Cerebellar cortex (tissue), 1 donor: ENCODE measurements around the gene COTL1.

Source experiments
- DNase-seq: peaks from one replicate; pipeline ENCODE4 v3.0.0-alpha.2; 2015; ENCODE audit warnings: low spot score

Gene COTL1

GRCh38 chr16:84548971-84549844 lies 68.7 kb downstream of the COTL1 start:
- DNase-seq: no peak

GRCh38 chr16:84548508-84548907 lies 69.4 kb downstream of the COTL1 start:
- DNase-seq: no peak

GRCh38 chr16:84547546-84548061 lies 70.3 kb downstream of the COTL1 start:
- no peak for DNase-seq

GRCh38 chr16:84546669-84547545 lies 71.0 kb downstream of the COTL1 start:
- no peak for DNase-seq

GRCh38 chr16:84545114-84545737 lies 72.7 kb downstream of the COTL1 start:
- DNase-seq: no peak

- DNase-seq: no peak
These were observed 73.7 kb downstream of the COTL1 start for GRCh38 chr16:84544031-84544773.

- no peak for DNase-seq
These were observed 74.6 kb downstream of the COTL1 start for GRCh38 chr16:84543253-84543652.

- DNase-seq: no peak
These were observed 75.7 kb downstream of the COTL1 start for GRCh38 chr16:84541999-84542817.

GRCh38 chr16:84540194-84540593 lies 77.7 kb downstream of the COTL1 start:
- no peak for DNase-seq

GRCh38 chr16:84538222-84538840 lies 79.5 kb downstream of the COTL1 start:
- no peak for DNase-seq

- DNase-seq: no peak
These were observed 80.3 kb downstream of the COTL1 start for GRCh38 chr16:84537491-84538151.

GRCh38 chr16:84535851-84536250 lies 82.0 kb downstream of the COTL1 start:
- no peak for DNase-seq

- DNase-seq: no peak
These were observed 82.5 kb downstream of the COTL1 start for GRCh38 chr16:84535408-84535807.

- DNase-seq: no peak
These were observed 83.1 kb downstream of the COTL1 start for GRCh38 chr16:84534815-84535214.

- no peak for DNase-seq
These were observed 84.9 kb downstream of the COTL1 start for GRCh38 chr16:84532855-84533486.

- peak; percentile 74 for DNase-seq
These were observed 85.6 kb downstream of the COTL1 start for GRCh38 chr16:84532291-84532724.

- no peak for DNase-seq
These were observed 86.2 kb downstream of the COTL1 start for GRCh38 chr16:84531671-84532111.

GRCh38 chr16:84530590-84530989 lies 87.3 kb downstream of the COTL1 start:
- DNase-seq: no peak

GRCh38 chr16:84529607-84530006 lies 88.3 kb downstream of the COTL1 start:
- DNase-seq: no peak
